ENCODE data around the gene ADISSP. TPM values are rescaled to one million over a fixed set of nuclear protein-coding genes. Genes with fewer than 3 reads are reported as not detected.

The ADISSP gene
- total RNA-seq, 4 donors from 2014 or later, result 14.4 to 32.4 (median 22.2) TPM

- peak overlapping the region in 2 of 4 donors; percentile 76 to 84 for H3K27ac ChIP-seq
- no peak for DNase-seq (ENCODE audit: low spot score in 2 of 2)
- no peak overlapping the region for H3K4me3 ChIP-seq
- WGBS, 2 donors, result 65 to 92% methylated on average over 4 to 9 of the region's 11 CpGs
- H3K36me3 ChIP-seq, result peaks cover 0 to 16% (median 0%) of the 10 kb centered on the region in 3 donors
- H3K9me3 ChIP-seq, result no peaks in the 10 kb centered on the region
- H3K4me1 ChIP-seq, result peaks cover 0 to 62% (median 26%) of the 10 kb centered on the region in 4 donors
- no peaks in the 10 kb centered on the region for H3K27me3 ChIP-seq
- no peak for TF ChIP-seq EP300 (IDR thresholded peaks at IDR 0.05)
These were observed 7.7 kb downstream of the ADISSP start for GRCh38 chr20:3759884-3760283.

GRCh38 chr20:3759316-3759823 is 8.2 kb downstream of the ADISSP start:
- no peak overlapping the region for H3K4me3 ChIP-seq
- H3K27me3 ChIP-seq, result no peaks in the 10 kb centered on the region
- no peak for TF ChIP-seq CTCF (IDR thresholded peaks at IDR 0.05)
- no peak for TF ChIP-seq EP300 (IDR thresholded peaks at IDR 0.05)
- no peak for TF ChIP-seq POLR2A (IDR thresholded peaks at IDR 0.05)
- 32 to 51% methylated on average over 6 to 11 of the region's 11 CpGs for WGBS, 2 donors
- H3K4me1 ChIP-seq, result peaks cover 0 to 62% (median 25%) of the 10 kb centered on the region in 4 donors
- no peaks in the 10 kb centered on the region for H3K9me3 ChIP-seq
- DNase-seq (ENCODE audit: low spot score in 2 of 2), result no peak
- peaks cover 0 to 21% (median 0%) of the 10 kb centered on the region in 3 donors for H3K36me3 ChIP-seq
- H3K27ac ChIP-seq, result peak overlapping the region; percentile 23 to 84 (median 57)

GRCh38 chr20:3758566-3758965 is 9.0 kb downstream of the ADISSP start:
- TF ChIP-seq POLR2A (IDR thresholded peaks at IDR 0.05), result no peak
- TF ChIP-seq EP300 (IDR thresholded peaks at IDR 0.05), result no peak
- no peak for TF ChIP-seq CTCF (IDR thresholded peaks at IDR 0.05)
- no peak for DNase-seq (ENCODE audit: low spot score in 2 of 2)
- WGBS, 2 donors, result 27 to 45% methylated on average over 11 of the region's 11 CpGs
- no peaks in the 10 kb centered on the region for H3K27me3 ChIP-seq
- peak overlapping the region; percentile 23 to 84 (median 57) for H3K27ac ChIP-seq
- H3K4me1 ChIP-seq, result peaks cover 0 to 64% (median 25%) of the 10 kb centered on the region in 4 donors
- H3K9me3 ChIP-seq, result no peaks in the 10 kb centered on the region
- H3K36me3 ChIP-seq, result peaks cover 0 to 23% (median 0%) of the 10 kb centered on the region in 3 donors
- no peak overlapping the region for H3K4me3 ChIP-seq

- H3K27ac ChIP-seq, result peak overlapping the region in 2 of 4 donors; percentile 76 to 84
- peaks cover 0 to 23% (median 0%) of the 10 kb centered on the region in 3 donors for H3K36me3 ChIP-seq
These were observed 10.3 kb downstream of the ADISSP start for GRCh38 chr20:3757268-3757667.

GRCh38 chr20:3755814-3756480 is 11.6 kb downstream of the ADISSP start:
- H3K9me3 ChIP-seq, result no peaks in the 10 kb centered on the region
- peaks cover 0 to 85% (median 27%) of the 10 kb centered on the region in 4 donors for H3K4me1 ChIP-seq
- no peak for TF ChIP-seq POLR2A (IDR thresholded peaks at IDR 0.05)
- peak in 1 of 2 donors; percentile 73 for TF ChIP-seq EP300 (IDR thresholded peaks at IDR 0.05)
- no peak for TF ChIP-seq CTCF (IDR thresholded peaks at IDR 0.05)
- DNase-seq (ENCODE audit: low spot score in 2 of 2), result no peak
- peaks cover 0 to 5% of the 10 kb centered on the region in 2 donors for H3K27me3 ChIP-seq
- H3K36me3 ChIP-seq, result peaks cover 0 to 34% (median 0%) of the 10 kb centered on the region in 3 donors
- WGBS, 2 donors, result 60 to 67% methylated on average over 4 of the region's 5 CpGs
- peak overlapping the region; percentile 26 to 84 (median 60) for H3K27ac ChIP-seq
- no peak overlapping the region for H3K4me3 ChIP-seq

More at GRCh38 chr20:3757268-3757667, 10.3 kb downstream of the ADISSP start:
- Histone ChIP-seq H3K4me3 (no peak overlapping the region), H3K4me1 (peaks cover 0 to 74% (median 27%) of the 10 kb centered on the region in 4 donors), H3K9me3 (no peaks in the 10 kb centered on the region), H3K27me3 (no peaks in the 10 kb centered on the region)
- DNase-seq (ENCODE audit: low spot score in 2 of 2), result no peak
- 66 to 84% methylated on average over 2 of the region's 2 CpGs for WGBS, 2 donors
- no peak for TF ChIP-seq CTCF (IDR thresholded peaks at IDR 0.05)
- TF ChIP-seq EP300 (IDR thresholded peaks at IDR 0.05), result peak in 1 of 2 donors; percentile 21

All from tibial nerve (tissue), 4 donors.